OCI-LY1 (cell line): ENCODE results near the gene BTC.

Experiments
- H2AFZ ChIP-seq: fragments of 200-600 bp; sonication (generic), shearing (Covaris generic); 2 replicates; pipeline ENCODE4 v1.6.0; 2014; ENCODE audit warnings: antibody characterized with exemption, mild to moderate bottlenecking, low read length
- H3F3A ChIP-seq: fragments of 200-600 bp; sonication (generic), shearing (Covaris generic); 2 replicates; pipeline ENCODE4 v1.6.0; 2014; ENCODE audit warnings: mild to moderate bottlenecking, antibody characterized with exemption, low read length, moderate library complexity; ENCODE audit not compliant: insufficient read depth
- H3K27ac ChIP-seq: fragments of 200-600 bp; sonication (generic); 2 replicates; pipeline ENCODE4 v1.5.1; 2014; ENCODE audit warnings: low read length, mixed run types, mild to moderate bottlenecking, low read depth; ENCODE audit not compliant: poor library complexity, severe bottlenecking
- H3K27me3 ChIP-seq: fragments of 200-600 bp; sonication (generic); 2 replicates; pipeline ENCODE4 v1.6.0; 2014; ENCODE audit warnings: antibody characterized with exemption, mild to moderate bottlenecking, low read length, moderate library complexity; ENCODE audit not compliant: insufficient read depth
- H3K36me3 ChIP-seq: fragments of 200-600 bp; sonication (generic); 2 replicates; pipeline ENCODE4 v1.6.1; 2014; ENCODE audit warnings: mild to moderate bottlenecking, antibody characterized with exemption, low read length, moderate library complexity, mixed read lengths; ENCODE audit not compliant: insufficient read depth
- H3K4me1 ChIP-seq: fragments of 200-600 bp; sonication (generic); 2 replicates; pipeline ENCODE4 v1.5.1; 2014; ENCODE audit warnings: mild to moderate bottlenecking, low read length, moderate library complexity; ENCODE audit not compliant: insufficient read depth, severe bottlenecking
- H3K4me2 ChIP-seq: fragments of 200-600 bp; sonication (generic), shearing (Covaris generic); 2 replicates; pipeline ENCODE4 v1.6.1; 2014; ENCODE audit warnings: low read length
- H3K4me3 ChIP-seq: fragments of 200-600 bp; sonication (generic); 2 replicates; pipeline ENCODE4 v1.5.1; 2014; ENCODE audit warnings: low read length, low read depth, mild to moderate bottlenecking, mixed read lengths; ENCODE audit not compliant: poor library complexity, severe bottlenecking
- H3K79me2 ChIP-seq: fragments of 200-600 bp; shearing (Covaris generic); 2 replicates; pipeline ENCODE4 v1.6.1; 2016; ENCODE audit warnings: mixed run types, low read length, mixed read lengths; ENCODE audit not compliant: insufficient read depth
- H3K9ac ChIP-seq: fragments of 200-600 bp; sonication (generic), shearing (Covaris generic); 2 replicates; pipeline ENCODE4 v1.6.1; 2014; ENCODE audit warnings: mild to moderate bottlenecking, low read length, mixed read lengths
- H3K9me2 ChIP-seq: fragments of 200-600 bp; sonication (generic), shearing (Covaris generic); 2 replicates; pipeline ENCODE4 v1.6.1; 2014; ENCODE audit warnings: low read depth, mild to moderate bottlenecking, low read length, mixed read lengths
- H3K9me3 ChIP-seq: fragments of 200-600 bp; shearing (Covaris generic); 2 replicates; pipeline ENCODE4 v1.6.1; 2014; ENCODE audit warnings: low read length, mixed read lengths
- H4K20me1 ChIP-seq: fragments of 200-600 bp; sonication (generic), shearing (Covaris generic); 2 replicates; pipeline ENCODE4 v1.6.0; 2016; ENCODE audit warnings: mild to moderate bottlenecking, low read length; ENCODE audit not compliant: insufficient read depth
- CTCF ChIP-seq: fragments of 200-600 bp; sonication (generic), shearing (Covaris generic); IDR thresholded peaks from 2 replicates; pipeline ENCODE4 v1.5.1; 2017; ENCODE audit warnings: mild to moderate bottlenecking, antibody characterized with exemption, low read length, moderate library complexity, mixed read lengths
- EZH2 ChIP-seq: fragments of 200-600 bp; sonication (generic), shearing (Covaris generic); IDR thresholded peaks from 2 replicates; pipeline ENCODE4 v1.8.0; 2017; ENCODE audit warnings: borderline replicate concordance, mixed run types, mild to moderate bottlenecking, antibody characterized with exemption, low read length, moderate library complexity, mixed read lengths

BTC gene

GRCh38 chr4:74800310-74800709, 6.0 kb upstream of the BTC start:
- TF ChIP-seq CTCF (no peak), EZH2 (no peak)
- H3K9ac ChIP-seq = no peak overlapping the region
- no peak overlapping the region for H3K4me2 ChIP-seq
- no peak overlapping the region for H3K4me3 ChIP-seq
- H3K27me3 ChIP-seq = no peaks in the 10 kb centered on the region
- no peaks in the 10 kb centered on the region for H3F3A ChIP-seq
- H3K36me3 ChIP-seq = no peaks in the 10 kb centered on the region
- H3K27ac ChIP-seq = no peak overlapping the region
- no peak overlapping the region for H2AFZ ChIP-seq
- no peaks in the 10 kb centered on the region for H3K4me1 ChIP-seq
- H3K9me2 ChIP-seq = no peaks in the 10 kb centered on the region
- no peaks in the 10 kb centered on the region for H3K9me3 ChIP-seq
- H3K79me2 ChIP-seq = no peaks in the 10 kb centered on the region
- H4K20me1 ChIP-seq = no peaks in the 10 kb centered on the region

- Histone ChIP-seq H3K4me3 (no peak overlapping the region), H3K4me2 (no peak overlapping the region), H3K27me3 (no peaks in the 10 kb centered on the region), H3K9me2 (no peaks in the 10 kb centered on the region), H3K27ac (no peak overlapping the region), H3K36me3 (no peaks in the 10 kb centered on the region), H3F3A (no peaks in the 10 kb centered on the region), H4K20me1 (no peaks in the 10 kb centered on the region), H3K9ac (no peak overlapping the region), H2AFZ (no peak overlapping the region), H3K79me2 (no peaks in the 10 kb centered on the region), H3K9me3 (no peaks in the 10 kb centered on the region), H3K4me1 (no peaks in the 10 kb centered on the region)
- no peak for TF ChIP-seq EZH2
- TF ChIP-seq CTCF = no peak
These were observed 2.3 kb upstream of the BTC start for GRCh38 chr4:74796631-74797030.

GRCh38 chr4:74793757-74794381, 454 bp downstream of the BTC start:
- no peaks in the 10 kb centered on the region for H3K9me3 ChIP-seq
- H3K27me3 ChIP-seq = no peaks in the 10 kb centered on the region
- H3K36me3 ChIP-seq = no peaks in the 10 kb centered on the region
- H3F3A ChIP-seq = no peaks in the 10 kb centered on the region
- H4K20me1 ChIP-seq = no peaks in the 10 kb centered on the region
- H3K27ac ChIP-seq = no peak overlapping the region
- no peak overlapping the region for H2AFZ ChIP-seq
- no peaks in the 10 kb centered on the region for H3K79me2 ChIP-seq
- peak overlapping the region; percentile 4; the same call in 1 of the 2 replicates for H3K4me2 ChIP-seq
- H3K9me2 ChIP-seq = no peaks in the 10 kb centered on the region
- H3K4me3 ChIP-seq = peak overlapping the region; percentile 31
- H3K4me1 ChIP-seq = no peaks in the 10 kb centered on the region
- TF ChIP-seq CTCF (peak; percentile 16; the same call in 1 of the 2 replicates), EZH2 (no peak)
- no peak overlapping the region for H3K9ac ChIP-seq
